ENCODE results near the gene CSTF3. TPM values are rescaled to one million over a fixed set of nuclear protein-coding genes. Genes with fewer than 3 reads are reported as not detected.

CSTF3 gene
- total and polyA plus RNA-seq, 2 of the 4 experiments (the other 2 are of a cell fraction) = 14.5 to 23.4 TPM

- peaks cover 3% of the 10 kb centered on the region for H3K4me1 ChIP-seq (ENCODE audit: control insufficient read depth, insufficient read depth, low read length)
- no peak overlapping the region for H3K14ac ChIP-seq (replicated peaks; ENCODE audit: low read depth, low read length)
- no peak overlapping the region for H3K4ac ChIP-seq (ENCODE audit: low read depth, low read length)
- peaks cover 7 to 22% of the 10 kb centered on the region in 2 experiments; a peak in 3 of 4 replicates for H3K79me1 ChIP-seq (ENCODE audit: low read depth in 1 of 2, low read length in 2 of 2)
- H3K9ac ChIP-seq (ENCODE audit: low read depth, low read length) = no peak overlapping the region
- H3K23ac ChIP-seq (ENCODE audit: low read depth, low read length) = no peak overlapping the region
- no peak overlapping the region for H4K91ac ChIP-seq (ENCODE audit: insufficient read depth, low read depth, low read length)
- no peaks in the 10 kb centered on the region for H3K9me3 ChIP-seq (ENCODE audit: control insufficient read depth, insufficient read depth, low read length)
- no peak overlapping the region for H2BK15ac ChIP-seq (ENCODE audit: low read depth, low read length)
- H4K20me1 ChIP-seq (ENCODE audit: insufficient read depth, low read length) = peaks cover 11% of the 10 kb centered on the region; the same call in 1 of the 2 replicates
- no CpG with 5 or more reads among the region's 1 CpG for WGBS, 2 experiments (ENCODE audit: extremely low coverage in 2 of 2, insufficient read length in 1 of 2)
- H2AK5ac ChIP-seq (ENCODE audit: low read depth, low read length) = no peak overlapping the region
- no peak overlapping the region for H3K4me3 ChIP-seq (ENCODE audit: insufficient read depth, low read depth, low read length)
- peak; percentile 85 for DNase-seq
- no peak overlapping the region for H2AK9ac ChIP-seq (replicated peaks; ENCODE audit: low read depth, low read length, poor library complexity)
- no peak overlapping the region for H3K27ac ChIP-seq (ENCODE audit: insufficient read depth, low read length)
- peak; percentile 95 for ATAC-seq (ENCODE audit: low read depth)
- TF ChIP-seq SMC3 (IDR thresholded peaks at IDR 0.05; ENCODE audit: low read depth, low read length) (no peak), RAD21 (IDR thresholded peaks at IDR 0.05; ENCODE audit: low read length) (no peak), POLR2A (IDR thresholded peaks at IDR 0.05; ENCODE audit: low read depth, low read length) (no peak), MAZ (IDR thresholded peaks at IDR 0.05; ENCODE audit: borderline replicate concordance, low read depth, low read length) (no peak), RCOR1 (IDR thresholded peaks at IDR 0.05; ENCODE audit: insufficient replicate concordance, low read length) (no peak), CEBPB (IDR thresholded peaks at IDR 0.05; ENCODE audit: low read depth, low read length) (no peak), NFE2L2 (IDR thresholded peaks at IDR 0.05; ENCODE audit: low read depth, low read length) (no peak), RFX5 (IDR thresholded peaks at IDR 0.05; ENCODE audit: low read depth, low read length) (no peak), MXI1 (IDR thresholded peaks at IDR 0.05; ENCODE audit: borderline replicate concordance, low read depth, low read length) (no peak), MAFK (IDR thresholded peaks at IDR 0.05; ENCODE audit: low read depth, low read length) (no peak), FOS (IDR thresholded peaks at IDR 0.05; ENCODE audit: low read depth, low read length) (no peak), CHD1 (IDR thresholded peaks at IDR 0.05; ENCODE audit: low read depth, low read length) (no peak), BHLHE40 (IDR thresholded peaks at IDR 0.05; ENCODE audit: low read depth, low read length) (no peak)
- TF ChIP-seq, protein P1, sequence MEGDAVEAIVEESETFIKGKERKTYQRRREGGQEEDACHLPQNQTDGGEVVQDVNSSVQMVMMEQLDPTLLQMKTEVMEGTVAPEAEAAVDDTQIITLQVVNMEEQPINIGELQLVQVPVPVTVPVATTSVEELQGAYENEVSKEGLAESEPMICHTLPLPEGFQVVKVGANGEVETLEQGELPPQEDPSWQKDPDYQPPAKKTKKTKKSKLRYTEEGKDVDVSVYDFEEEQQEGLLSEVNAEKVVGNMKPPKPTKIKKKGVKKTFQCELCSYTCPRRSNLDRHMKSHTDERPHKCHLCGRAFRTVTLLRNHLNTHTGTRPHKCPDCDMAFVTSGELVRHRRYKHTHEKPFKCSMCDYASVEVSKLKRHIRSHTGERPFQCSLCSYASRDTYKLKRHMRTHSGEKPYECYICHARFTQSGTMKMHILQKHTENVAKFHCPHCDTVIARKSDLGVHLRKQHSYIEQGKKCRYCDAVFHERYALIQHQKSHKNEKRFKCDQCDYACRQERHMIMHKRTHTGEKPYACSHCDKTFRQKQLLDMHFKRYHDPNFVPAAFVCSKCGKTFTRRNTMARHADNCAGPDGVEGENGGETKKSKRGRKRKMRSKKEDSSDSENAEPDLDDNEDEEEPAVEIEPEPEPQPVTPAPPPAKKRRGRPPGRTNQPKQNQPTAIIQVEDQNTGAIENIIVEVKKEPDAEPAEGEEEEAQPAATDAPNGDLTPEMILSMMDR (conservative IDR thresholded peaks at IDR 0.05; ENCODE audit: low read depth, low read length) = no peak
- TF ChIP-seq, protein P2, sequence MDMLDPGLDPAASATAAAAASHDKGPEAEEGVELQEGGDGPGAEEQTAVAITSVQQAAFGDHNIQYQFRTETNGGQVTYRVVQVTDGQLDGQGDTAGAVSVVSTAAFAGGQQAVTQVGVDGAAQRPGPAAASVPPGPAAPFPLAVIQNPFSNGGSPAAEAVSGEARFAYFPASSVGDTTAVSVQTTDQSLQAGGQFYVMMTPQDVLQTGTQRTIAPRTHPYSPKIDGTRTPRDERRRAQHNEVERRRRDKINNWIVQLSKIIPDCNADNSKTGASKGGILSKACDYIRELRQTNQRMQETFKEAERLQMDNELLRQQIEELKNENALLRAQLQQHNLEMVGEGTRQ (IDR thresholded peaks at IDR 0.05; ENCODE audit: low read depth, low read length) = no peak
- TF ChIP-seq, protein P3, sequence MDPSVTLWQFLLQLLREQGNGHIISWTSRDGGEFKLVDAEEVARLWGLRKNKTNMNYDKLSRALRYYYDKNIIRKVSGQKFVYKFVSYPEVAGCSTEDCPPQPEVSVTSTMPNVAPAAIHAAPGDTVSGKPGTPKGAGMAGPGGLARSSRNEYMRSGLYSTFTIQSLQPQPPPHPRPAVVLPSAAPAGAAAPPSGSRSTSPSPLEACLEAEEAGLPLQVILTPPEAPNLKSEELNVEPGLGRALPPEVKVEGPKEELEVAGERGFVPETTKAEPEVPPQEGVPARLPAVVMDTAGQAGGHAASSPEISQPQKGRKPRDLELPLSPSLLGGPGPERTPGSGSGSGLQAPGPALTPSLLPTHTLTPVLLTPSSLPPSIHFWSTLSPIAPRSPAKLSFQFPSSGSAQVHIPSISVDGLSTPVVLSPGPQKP (IDR thresholded peaks at IDR 0.05; ENCODE audit: borderline replicate concordance, low read depth, low read length) = no peak
- no peak overlapping the region for H2AFZ ChIP-seq (replicated peaks; ENCODE audit: low read length, poor library complexity)
- dilution Hi-C loops (cut with HindIII; ENCODE audit: low sequenced_read_pairs, unreplicated experiment) (no loop called here), intact Hi-C loops (cut with micrococcal nuclease) (no loop called here), in situ Hi-C loops (cut with MboI; ENCODE audit: low sequenced_read_pairs) (no loop called here)
- H2BK20ac ChIP-seq (ENCODE audit: low read depth, low read length) = no peak overlapping the region
- no peaks in the 10 kb centered on the region for H3K9me1 ChIP-seq (ENCODE audit: insufficient read depth, low read length)
- no peak overlapping the region for H2BK120ac ChIP-seq (ENCODE audit: low read depth, low read length)
- H4K8ac ChIP-seq (ENCODE audit: low read depth in 2 of 2, low read length in 2 of 2) = no peak overlapping the region
- H3K36me3 ChIP-seq (ENCODE audit: control insufficient read depth, insufficient read depth, low read length) = peaks cover 6% of the 10 kb centered on the region
- peak overlapping the region; percentile 49; the same call in 1 of the 2 replicates for H3K4me2 ChIP-seq (ENCODE audit: low read depth, low read length)
- H3K27me3 ChIP-seq (ENCODE audit: control insufficient read depth, insufficient read depth, low read length) = no peaks in the 10 kb centered on the region
- H2BK5ac ChIP-seq (ENCODE audit: low read depth, low read length, poor library complexity, severe bottlenecking) = no peak overlapping the region
- no peak overlapping the region for H4K5ac ChIP-seq (ENCODE audit: low read depth, low read length)
- ChIA-PET CTCF (no interaction called here), POLR2A (ENCODE audit: unreplicated experiment) (interaction anchor here (0.8 kb wide), 1 partner anchor 12 kb away, joined by 3 read pairs; no protein-coding TSS in a partner anchor)
- H3K56ac ChIP-seq (ENCODE audit: extremely low read depth, insufficient read depth, low read length) = no peak overlapping the region
- H3K18ac ChIP-seq (ENCODE audit: low read depth, low read length) = no peak overlapping the region
- no TSS peak for BruUV-seq (replicated peaks)
These were observed 26.1 kb downstream of the CSTF3 start for GRCh38 chr11:33135216-33135615.
